NK-92 (cell line): ENCODE results near the gene SNX5.

Experiments used
- DNase-seq: peaks from one replicate; lab custom pipeline; 2025; ENCODE audit not compliant: unreplicated experiment; lab: John Stamatoyannopoulos, UW

SNX5 gene

DNA sequence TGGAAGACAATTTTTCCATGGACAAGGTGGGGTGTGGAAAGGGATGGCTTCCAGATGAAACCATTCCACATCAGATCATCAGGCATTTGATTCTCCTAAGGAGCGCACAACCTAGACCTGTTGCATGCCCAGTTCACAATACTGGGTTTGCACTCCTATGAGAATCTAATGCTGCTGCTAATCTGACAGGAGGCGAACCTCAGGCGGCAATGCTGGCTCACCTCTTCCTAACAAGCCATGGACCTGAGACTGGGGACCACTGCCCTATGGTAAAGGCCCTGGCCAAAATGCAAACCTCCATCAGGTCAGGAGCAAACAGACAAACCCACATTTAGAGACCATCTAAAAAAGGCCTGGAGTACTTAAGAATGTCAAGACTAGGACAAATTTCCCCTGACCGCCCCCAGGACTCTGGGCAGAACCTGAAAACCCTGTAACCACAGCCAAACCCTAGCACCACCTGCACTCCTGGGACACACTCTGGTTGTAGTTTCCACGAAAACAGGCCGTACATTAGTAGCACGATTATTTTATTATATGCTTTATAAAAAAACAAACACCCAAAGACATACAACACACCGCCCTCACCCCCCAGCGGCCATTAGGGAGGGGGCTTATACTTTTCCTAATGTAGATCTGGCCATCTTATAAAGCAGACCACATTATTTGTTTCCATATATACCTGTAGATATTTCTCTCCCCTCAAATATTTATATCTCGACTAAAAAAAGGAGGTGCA is 27.3 kb downstream of the SNX5 start:
- DNase-seq: no peak

DNA sequence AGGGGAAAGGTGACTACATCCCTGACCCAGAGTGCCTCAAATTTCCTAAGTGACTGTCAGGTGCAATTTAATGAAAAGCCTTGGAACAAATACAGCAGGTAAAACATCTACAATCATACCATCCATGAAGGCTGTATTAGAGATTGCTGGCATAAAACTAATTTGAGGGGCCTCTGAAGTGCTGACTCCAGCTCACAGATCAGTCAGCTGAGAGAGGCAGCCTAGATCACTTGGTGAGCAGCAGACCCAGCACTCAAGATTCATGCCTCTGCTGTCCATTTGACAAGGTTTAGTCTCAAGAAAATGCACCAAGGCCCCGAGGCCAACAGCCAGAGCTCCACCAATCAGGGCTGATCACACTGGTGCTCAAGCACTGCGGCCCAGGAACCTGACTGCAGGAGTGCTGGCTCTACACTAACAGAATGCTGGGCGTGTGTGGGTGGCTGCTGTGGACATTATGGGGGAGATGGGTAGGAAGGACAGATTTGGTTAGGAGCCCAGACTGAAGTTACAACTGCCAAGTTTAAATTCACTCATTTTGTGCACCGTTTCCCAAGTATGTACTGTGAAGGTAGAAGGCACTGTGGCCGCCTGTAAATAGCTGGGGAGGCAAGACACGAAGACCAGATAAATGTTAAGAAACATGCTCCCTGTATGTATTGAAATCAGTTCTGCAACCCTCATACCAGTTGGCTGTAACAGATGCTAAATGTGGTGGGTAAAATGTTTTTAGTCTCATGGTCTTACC is 28.2 kb downstream of the SNX5 start:
- no peak for DNase-seq

DNA sequence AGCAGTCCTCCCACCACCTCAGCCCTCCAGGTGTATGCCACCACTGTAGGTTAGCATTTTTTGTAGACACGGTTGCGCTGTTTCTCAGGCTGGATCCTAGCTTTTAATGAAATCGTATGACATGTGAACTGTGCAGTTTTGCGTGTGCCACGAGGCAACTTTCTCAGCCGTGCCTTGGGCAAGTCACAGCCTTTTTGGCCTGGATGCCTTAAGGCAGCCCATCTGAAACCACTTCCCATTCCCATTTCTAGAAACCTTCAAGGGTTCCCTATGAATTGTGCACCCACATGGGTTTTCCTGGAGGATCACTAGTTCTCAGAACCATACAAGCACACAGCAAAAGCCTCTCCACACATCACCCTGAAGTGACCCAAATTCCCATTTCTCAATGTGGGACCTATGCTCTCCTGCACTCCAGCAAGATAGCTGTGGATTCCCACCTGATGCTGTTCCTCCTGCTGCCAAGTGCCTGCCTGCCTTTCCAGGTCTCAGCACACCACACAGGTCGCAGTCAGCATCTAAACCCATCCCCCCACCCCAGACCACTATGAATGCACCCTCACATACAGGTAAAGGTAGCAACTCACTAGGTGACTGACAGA is 28.9 kb downstream of the SNX5 start:
- no peak for DNase-seq

DNA sequence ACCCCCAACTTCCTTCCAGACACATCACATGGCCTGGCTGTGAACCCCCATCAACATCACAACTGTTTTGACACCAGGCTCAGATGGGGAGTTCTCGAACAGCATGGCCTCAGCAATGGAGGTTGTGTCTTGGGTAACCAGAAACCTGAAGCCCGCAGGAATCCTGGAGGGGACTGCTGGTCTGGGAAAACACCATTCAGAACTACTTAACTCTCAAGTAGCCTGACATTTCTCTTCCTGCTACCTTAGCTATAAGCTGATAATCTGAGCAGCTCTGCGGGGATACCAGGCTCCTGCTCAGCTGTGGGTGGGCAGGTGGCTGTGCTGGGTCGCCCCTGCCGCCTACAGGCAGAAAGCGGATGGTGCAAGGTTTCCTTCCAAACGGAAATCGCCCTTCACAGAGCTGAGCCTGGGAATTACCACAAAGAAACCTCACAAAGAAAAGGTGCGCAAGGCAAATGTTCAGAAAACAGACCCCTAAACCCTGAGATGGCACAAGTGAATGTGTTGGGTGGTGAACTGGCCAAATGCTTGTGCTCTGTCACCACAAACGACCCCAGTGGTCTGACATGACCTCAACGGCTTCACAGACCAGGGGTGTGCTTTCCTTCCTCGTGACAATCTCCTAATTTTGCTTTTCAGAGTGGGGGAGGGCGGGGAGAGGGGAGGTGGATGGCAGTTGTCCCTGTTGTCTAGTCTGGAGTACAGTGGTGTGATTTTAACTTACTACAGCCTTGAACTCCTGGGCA is 29.5 kb downstream of the SNX5 start:
- no peak for DNase-seq

DNA sequence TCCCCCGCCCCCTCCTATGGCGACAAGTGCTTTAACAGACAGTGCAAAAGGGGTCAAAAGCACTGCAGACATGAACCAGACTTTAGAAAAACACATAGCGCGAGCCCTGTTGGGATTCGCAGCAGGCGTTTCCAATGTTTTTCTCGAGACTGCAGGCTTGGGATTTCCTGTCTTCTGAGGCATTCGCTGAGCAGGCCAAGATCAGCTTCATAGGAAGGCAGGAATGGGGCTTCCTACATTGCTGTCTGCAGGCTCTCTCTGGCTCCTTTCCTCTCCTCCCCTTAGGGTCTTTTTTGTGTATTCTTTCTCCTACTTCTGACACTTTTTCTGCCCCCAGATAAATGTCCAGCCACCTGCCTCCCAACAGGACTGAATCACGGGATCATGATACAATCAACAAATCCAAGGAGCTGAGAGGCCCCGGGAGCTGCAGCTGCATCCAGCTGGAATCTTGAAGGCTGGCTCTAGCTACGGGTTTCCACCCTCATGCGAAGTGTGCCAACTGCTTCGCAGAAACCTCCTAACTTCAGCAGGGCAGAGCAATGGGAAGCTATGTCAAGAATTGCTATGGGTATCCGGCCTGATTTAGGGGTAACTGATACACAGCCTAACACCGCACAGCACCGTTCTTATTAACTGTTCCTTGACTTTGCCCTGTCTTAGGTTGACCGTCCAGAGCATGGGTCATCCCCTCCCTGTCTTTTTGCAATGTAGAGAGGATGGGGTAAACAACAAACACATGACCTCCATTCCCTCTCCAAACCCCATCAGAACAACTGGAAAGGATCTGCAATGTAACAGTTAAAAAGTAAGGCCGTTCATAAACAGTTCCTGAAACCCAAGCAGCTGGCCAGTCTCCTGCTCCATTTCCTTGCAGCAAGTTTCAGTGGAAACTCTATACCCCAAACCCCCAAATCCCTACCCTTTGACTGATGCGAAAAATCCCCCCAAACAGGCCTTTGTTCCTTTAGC is 31.5 kb downstream of the SNX5 start:
- DNase-seq: no peak

DNA sequence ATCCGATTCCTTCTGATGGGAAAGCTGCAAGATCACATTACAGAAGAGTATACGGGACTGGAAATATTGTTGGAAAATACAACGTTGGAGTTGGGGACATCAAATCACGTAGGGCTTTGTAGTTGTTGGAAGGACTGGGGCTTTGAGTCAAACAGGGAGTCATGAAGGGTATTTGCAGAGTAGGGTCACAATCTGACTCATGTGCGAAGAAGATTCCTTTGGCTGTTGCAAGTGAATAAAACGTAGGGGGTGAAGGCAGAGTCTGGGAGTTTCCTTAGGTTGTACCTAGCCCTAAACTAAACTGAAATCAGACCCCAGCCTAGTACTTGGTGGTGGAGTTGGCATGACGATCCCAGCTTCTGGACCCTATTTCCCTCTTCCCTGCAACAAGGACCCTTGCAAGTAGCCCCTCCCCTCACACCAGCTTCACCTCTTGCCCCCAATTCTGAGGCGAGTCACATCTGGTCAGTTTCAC is 32.3 kb downstream of the SNX5 start:
- DNase-seq: no peak

DNA sequence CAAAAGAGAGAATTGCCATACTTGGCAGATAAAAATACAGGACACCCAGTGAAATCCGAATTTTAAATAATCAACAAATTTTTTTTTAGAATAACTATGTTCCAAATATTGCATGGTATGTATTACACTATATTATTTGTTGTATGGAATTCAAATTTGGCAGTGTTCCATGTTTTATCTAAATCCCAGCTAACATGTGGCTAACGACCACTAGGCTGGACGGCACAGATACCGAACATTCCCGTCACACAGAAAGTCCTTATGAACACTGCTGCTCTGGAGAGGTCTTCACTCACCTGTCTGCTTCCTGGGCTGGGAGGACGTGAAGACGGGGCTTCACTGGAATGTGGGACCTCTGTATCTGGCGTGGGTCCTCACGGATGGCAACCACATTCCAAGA is 32.8 kb downstream of the SNX5 start:
- DNase-seq: no peak

DNA sequence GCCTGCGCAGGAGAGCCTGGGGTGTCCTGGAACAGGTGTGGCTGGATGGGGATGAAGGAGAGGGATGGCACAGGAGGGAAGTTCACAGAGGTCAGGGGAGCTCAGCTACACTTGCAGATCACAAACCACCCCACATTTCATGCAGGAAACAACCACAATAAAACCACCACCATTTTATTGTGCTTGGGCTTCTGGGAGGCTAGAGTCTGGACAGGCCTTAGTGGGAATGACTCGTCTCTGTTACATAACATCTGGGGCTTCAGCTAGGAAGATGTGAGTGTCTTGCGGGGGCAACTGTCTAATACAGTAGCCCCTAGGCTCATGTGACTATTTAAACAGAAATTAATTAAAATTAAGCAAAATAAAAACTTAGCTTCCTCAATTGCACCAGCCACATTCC is 33.4 kb downstream of the SNX5 start:
- DNase-seq: no peak

DNA sequence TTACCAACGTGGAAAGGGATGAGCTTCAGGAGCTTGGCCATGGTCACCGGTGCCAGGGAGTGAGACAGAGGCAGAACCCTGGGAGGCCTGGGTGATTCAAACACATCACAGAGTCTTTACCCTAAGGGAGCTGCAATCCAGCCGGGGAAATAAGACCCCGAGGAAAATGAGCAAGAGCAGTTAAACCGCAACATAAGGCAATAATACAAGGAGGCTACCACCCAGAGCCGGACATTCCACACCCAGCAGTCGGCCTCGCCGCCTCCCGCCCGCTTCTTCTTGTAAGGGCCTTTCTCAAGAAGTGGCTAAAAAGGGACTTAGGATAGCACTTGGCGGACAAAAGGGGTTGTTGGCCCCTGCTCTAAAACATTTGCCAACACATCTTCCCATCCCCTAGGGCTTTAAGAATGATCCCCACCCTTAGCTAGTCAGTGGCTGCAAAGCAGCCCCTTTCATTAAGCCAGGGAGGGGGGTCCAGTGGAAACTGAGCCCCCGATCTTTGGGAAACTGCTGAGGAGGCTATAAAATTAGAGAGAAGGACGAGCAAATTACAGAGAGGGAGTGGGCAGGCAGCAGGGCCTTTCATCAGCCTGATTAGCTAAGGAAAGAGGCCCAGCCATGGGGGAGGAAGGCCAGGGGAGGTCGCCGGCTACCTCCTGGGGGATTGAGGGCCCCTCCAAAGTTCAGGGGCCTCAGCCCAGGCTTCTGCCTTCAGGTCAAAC is 34.3 kb downstream of the SNX5 start:
- DNase-seq: no peak

DNA sequence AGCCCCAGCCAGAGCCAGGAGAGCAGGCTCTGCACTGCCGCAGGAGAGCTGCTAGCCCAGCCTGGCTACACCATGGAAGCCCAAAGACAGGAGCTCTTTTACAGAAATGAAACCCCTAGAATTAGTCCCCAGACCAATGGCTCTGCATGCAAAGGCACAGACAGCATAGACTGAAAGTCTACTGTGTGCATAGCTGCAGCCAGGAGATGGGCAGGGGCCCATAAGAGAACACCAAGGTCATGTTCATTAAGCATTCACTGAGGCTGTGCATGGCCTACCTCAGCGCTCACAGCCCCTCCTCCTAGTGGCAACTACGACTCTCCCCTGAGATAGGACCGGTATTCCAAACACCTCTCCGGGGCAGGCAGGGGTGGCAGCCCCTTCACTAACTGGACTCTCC is 34.9 kb downstream of the SNX5 start:
- DNase-seq: no peak

DNA sequence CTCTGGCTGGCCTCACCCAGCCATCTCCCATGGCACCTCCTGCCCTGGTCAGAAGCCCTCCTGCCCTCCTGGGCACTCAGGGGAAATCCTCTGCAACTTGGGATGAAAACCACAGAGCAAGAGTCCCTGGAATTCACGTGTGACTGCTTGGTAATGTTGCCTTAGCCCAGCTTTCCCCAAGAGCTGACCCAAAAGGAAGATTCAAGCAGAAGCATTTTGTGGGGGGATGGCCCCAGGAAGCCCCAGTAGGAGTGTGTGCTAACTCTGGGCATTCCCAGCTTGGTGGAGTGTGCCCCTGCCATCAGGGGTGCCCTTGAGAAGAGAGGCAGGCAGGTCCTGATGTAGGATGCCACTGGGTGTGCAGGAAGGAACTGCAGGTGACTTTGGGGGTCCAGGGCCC is 35.5 kb downstream of the SNX5 start:
- no peak for DNase-seq

DNA sequence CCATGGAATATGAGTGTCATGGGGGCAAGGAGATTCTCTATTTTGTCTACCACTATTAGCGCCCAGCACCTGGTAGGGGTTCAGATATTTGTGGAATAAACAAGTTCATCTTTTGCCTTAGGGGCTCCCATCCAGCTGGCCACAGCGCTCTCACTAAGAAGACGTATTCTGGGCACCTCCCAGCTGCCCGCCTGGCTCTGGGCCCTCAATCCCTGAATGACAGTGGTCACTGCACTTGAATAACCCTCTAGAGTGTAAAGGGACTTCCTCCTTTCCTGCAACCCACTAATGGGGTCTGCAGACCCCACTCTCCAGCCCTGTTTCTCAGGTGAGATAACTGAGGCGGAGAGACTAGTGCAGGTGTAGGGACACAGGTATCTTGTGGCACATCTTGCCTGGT is 36.2 kb downstream of the SNX5 start:
- no peak for DNase-seq

DNA sequence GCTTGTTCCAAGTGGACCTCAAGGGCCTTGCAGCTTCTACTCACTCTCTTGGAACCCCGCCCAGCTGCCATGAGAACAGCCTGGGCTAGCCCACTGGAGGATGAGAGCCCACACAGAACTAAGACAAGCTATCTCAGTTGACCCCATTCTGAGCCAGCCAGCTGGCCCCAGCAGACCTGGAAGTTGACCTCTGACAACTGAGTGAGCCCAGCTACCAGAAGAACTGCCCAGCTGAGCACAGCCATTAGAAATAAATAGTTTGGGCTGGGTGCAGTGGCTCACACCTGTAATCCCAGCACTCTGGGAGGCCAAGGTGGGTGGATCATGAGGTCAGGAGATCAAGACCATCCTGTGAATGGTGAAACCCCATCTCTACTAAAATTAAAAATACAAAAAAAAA is 37.1 kb downstream of the SNX5 start:
- DNase-seq: no peak

DNA sequence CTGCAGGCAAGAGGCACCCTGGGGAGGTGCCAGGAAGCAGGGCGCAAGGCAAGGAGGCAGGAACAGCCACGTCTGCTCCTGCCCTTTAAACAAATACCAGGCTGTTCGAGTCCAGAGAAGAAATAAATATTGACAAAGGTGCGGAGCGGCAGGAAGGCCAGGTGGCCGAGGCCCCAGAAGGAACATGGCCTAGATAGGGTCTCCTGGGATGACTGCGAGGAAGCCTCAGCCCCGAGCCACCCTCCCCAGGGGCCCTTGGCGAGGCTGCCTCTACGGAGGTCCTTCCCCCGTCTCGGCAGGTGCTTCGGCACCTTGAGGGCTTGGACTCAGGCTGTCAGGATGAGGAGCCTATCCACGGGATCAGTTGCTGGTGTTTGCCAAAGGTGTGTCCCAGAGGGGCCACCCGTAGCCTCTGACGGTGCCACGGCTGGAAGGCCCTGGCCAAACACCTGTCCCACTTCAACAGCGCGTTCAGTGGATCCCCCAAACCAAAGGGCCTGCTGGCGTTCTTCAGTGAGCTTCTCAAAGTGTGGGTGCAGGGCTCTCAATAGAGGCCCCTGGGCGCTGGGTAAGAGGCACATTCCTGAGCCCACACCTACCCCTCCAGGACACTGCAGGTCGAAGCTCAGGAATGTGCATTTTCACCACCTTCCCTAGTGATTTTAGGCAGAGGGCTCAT is 39.8 kb downstream of the SNX5 start:
- no peak for DNase-seq

DNA sequence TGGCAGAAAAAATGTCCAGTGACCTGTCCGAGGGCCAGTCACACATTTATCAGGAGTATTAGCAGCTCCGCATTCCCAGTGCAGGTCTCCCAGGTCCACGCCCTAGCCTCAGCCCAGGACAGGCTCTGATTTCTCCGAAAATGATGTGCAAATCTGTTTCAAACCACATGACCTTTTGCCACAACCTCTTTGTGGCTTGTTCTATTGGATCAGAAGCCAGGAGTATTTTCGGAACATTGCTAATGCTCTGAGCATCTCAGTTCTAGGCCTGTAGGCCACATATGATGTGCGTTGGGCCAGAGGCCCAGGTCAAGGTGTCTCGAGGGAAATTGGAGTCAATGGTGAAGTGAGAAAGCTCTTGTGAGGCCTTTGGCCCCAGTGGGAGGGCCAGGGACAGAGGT is 40.4 kb downstream of the SNX5 start:
- DNase-seq: no peak

DNA sequence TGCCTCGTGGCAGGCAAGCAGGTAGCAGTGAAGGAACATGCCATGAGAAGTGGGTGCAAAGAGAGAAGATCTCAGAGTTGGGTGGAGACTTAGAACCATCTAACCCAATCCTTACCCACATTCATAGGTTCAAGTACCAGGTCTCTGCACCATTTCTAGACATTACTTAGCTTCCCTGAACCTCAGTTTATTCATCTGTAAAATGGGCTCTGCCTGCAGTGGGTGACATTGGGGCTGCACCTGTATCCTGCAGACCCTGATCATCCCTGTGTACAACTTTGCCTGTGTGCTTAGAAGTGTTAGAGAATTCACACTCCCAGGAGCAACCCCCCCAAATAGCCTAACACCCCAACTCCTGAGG is 42.7 kb downstream of the SNX5 start:
- no peak for DNase-seq

DNA sequence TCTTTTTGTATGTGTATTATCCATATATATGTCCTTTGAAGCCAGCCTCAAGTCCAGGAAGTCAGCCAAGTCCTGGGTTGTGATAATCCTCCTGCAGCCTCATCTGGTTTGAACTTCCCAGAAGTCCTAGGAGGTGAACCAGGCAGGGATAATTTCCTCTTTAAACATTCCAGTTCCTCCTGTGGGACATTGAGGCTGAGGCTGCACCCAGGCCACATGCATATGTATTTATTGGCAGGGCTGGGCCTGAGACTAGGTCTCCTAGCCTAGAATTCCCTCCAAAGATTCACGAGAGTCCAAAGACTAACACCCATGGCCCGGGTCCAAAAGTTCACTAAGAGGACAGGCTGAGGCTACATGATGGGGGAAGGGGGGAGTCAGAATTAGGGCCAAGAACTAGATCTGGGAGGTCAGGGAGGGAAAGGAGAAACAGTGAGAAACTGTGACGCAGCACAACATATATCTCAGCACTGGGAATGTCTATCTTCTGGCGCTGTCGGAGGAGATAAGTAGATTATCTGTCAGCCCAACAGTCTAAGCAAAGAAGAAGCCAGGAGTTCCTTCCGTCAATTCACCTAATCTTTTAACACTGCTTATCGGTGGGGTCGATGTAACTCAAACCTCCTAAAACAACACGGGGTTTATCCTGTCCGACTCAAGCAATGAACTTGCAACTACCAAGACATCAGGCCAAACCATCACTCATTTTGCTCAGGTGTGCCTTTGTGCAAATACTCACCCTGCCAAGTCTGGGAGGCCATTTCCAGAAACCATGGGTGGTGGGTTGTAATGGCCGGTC is 43.3 kb downstream of the SNX5 start:
- no peak for DNase-seq

DNA sequence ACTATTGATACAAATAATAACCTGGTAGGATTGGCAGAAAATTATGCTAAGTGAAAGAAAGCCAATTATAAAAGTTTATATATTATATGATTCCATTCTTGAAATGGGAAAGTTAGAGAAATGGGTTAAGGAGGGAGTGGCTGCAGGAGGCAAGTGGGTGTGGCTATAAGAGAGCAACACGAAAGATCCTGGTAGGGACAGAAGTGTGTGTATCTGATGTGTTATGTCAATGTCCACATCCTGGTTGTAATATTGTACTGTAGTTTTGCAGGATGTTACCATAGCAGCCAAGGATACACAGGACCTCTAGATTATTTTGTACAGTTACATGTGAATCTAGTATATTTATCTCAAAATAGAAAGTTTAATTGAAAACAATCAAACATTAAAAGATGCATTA is 46.8 kb downstream of the SNX5 start:
- no peak for DNase-seq
